IMR-90 (cell line): ENCODE data around the gene RGP1. TPM values are rescaled to one million over a fixed set of nuclear protein-coding genes. Genes with fewer than 3 reads are reported as not detected.

ENCODE experiments used
- ATAC-seq: fragments of 200-7000 bp; cut with Tn5 transposase; 2 replicates; pipeline ENCODE4 v1.9.1; 2020; ENCODE audit warnings: low read depth, mild to moderate bottlenecking, moderate library complexity
- BruUV-seq: library from RNA; stranded (reverse); fragments of 400-500 nt; replicated peaks from 2 replicates; lab custom pipeline; 2021; lab: Mats Ljungman, UMichigan
- CTCF ChIA-PET: fragments of 300-600 bp; formaldehyde crosslinking; extraction: SDS; loops from one replicate; lab custom pipeline; 2021; ENCODE audit warnings: antibody characterized with exemption; lab: Yijun Ruan, JAX
- POLR2A ChIA-PET: fragments of 300-600 bp; sonication (Branson Sonifier 250); formaldehyde crosslinking; loops from one replicate; lab custom pipeline; 2022; ENCODE audit warnings: antibody characterized with exemption; ENCODE audit not compliant: unreplicated experiment; lab: Charles Lee
- DNase-seq: peaks from one replicate; pipeline ENCODE4 v3.0.0; 2013
- H2AFZ ChIP-seq: replicated peaks from 2 replicates; pipeline ENCODE3; 2013; ENCODE audit warnings: low read length, mild to moderate bottlenecking; ENCODE audit not compliant: poor library complexity
- H2AK5ac ChIP-seq: 2 replicates; pipeline ENCODE4 v1.6.1; 2013; ENCODE audit warnings: low read depth, low read length, inconsistent platforms
- H2AK9ac ChIP-seq: replicated peaks from 2 replicates; pipeline ENCODE3; 2013; ENCODE audit warnings: mild to moderate bottlenecking, low read depth, low read length, moderate library complexity; ENCODE audit not compliant: poor library complexity
- H2BK120ac ChIP-seq: 2 replicates; pipeline ENCODE4 v1.6.1; 2013; ENCODE audit warnings: low read depth, low read length, inconsistent platforms
- H2BK15ac ChIP-seq: 3 replicates; pipeline ENCODE4 v1.6.1; 2013; ENCODE audit warnings: low read depth, low read length, inconsistent platforms
- H2BK20ac ChIP-seq: 2 replicates; pipeline ENCODE4 v1.6.1; 2013; ENCODE audit warnings: low read depth, mild to moderate bottlenecking, inconsistent platforms, low read length, moderate library complexity
- H2BK5ac ChIP-seq: 2 replicates; pipeline ENCODE4 v1.6.1; 2013; ENCODE audit warnings: mild to moderate bottlenecking, low read depth, low read length, inconsistent platforms; ENCODE audit not compliant: poor library complexity, severe bottlenecking
- H3K14ac ChIP-seq: replicated peaks from 2 replicates; pipeline ENCODE4 v1.6.1; 2013; ENCODE audit warnings: low read depth, low read length, inconsistent platforms
- H3K18ac ChIP-seq: 2 replicates; pipeline ENCODE4 v1.6.1; 2013; ENCODE audit warnings: low read depth, low read length, control low read depth
- H3K23ac ChIP-seq: 2 replicates; pipeline ENCODE4 v1.6.1; 2013; ENCODE audit warnings: low read depth, low read length, inconsistent platforms
- H3K27ac ChIP-seq: 2 replicates; pipeline ENCODE4 v1.5.1; 2013; ENCODE audit warnings: mild to moderate bottlenecking, control low read depth, low read length; ENCODE audit not compliant: insufficient read depth
- H3K27me3 ChIP-seq: 2 replicates; pipeline ENCODE4 v1.6.1; 2013; ENCODE audit warnings: low read length; ENCODE audit not compliant: control insufficient read depth, insufficient read depth
- H3K36me3 ChIP-seq: 2 replicates; pipeline ENCODE4 v1.6.1; 2013; ENCODE audit warnings: low read length, mixed read lengths; ENCODE audit not compliant: control insufficient read depth, insufficient read depth
- H3K4ac ChIP-seq: 2 replicates; pipeline ENCODE4 v1.6.1; 2013; ENCODE audit warnings: low read depth, low read length, inconsistent platforms
- H3K4me1 ChIP-seq: 2 replicates; pipeline ENCODE4 v1.6.1; 2013; ENCODE audit warnings: low read length, mixed read lengths; ENCODE audit not compliant: control insufficient read depth, insufficient read depth
- H3K4me2 ChIP-seq: 2 replicates; pipeline ENCODE4 v1.6.1; 2013; ENCODE audit warnings: low read depth, mild to moderate bottlenecking, control low read depth, low read length, moderate library complexity
- H3K4me3 ChIP-seq: 2 replicates; pipeline ENCODE4 v1.5.1; 2013; ENCODE audit warnings: low read depth, mild to moderate bottlenecking, control low read depth, low read length, moderate library complexity; ENCODE audit not compliant: insufficient read depth
- H3K56ac ChIP-seq: 2 replicates; pipeline ENCODE4 v1.6.1; 2013; ENCODE audit warnings: low read length, inconsistent platforms; ENCODE audit not compliant: insufficient read depth; ENCODE audit errors: extremely low read depth
- H3K79me1 ChIP-seq, 2 experiments: 2 replicates each; pipeline ENCODE4 v1.6.1; 2013; ENCODE audit warnings: low read length in 2 of 2, inconsistent platforms in 1 of 2, low read depth in 1 of 2
- H3K9ac ChIP-seq: 2 replicates; pipeline ENCODE4 v1.6.1; 2013; ENCODE audit warnings: low read depth, low read length, control low read depth
- H3K9me1 ChIP-seq: 2 replicates; pipeline ENCODE4 v1.6.1; 2013; ENCODE audit warnings: low read length, inconsistent platforms; ENCODE audit not compliant: insufficient read depth
- H3K9me3 ChIP-seq: 2 replicates; pipeline ENCODE4 v1.6.1; 2013; ENCODE audit warnings: low read length; ENCODE audit not compliant: control insufficient read depth, insufficient read depth
- H4K20me1 ChIP-seq: 2 replicates; pipeline ENCODE4 v1.6.1; 2013; ENCODE audit warnings: low read length, inconsistent platforms; ENCODE audit not compliant: insufficient read depth
- H4K5ac ChIP-seq: 2 replicates; pipeline ENCODE4 v1.6.1; 2013; ENCODE audit warnings: mild to moderate bottlenecking, low read depth, low read length, control low read depth
- H4K8ac ChIP-seq, 2 experiments: 2 replicates each; pipeline ENCODE4 v1.6.1; 2013; ENCODE audit warnings: low read depth in 2 of 2, low read length in 2 of 2, control low read depth in 1 of 2, inconsistent platforms in 1 of 2
- H4K91ac ChIP-seq: 2 replicates; pipeline ENCODE4 v1.6.1; 2013; ENCODE audit warnings: low read depth, low read length, inconsistent platforms; ENCODE audit not compliant: insufficient read depth
- BHLHE40 ChIP-seq: fragments of 150-350 bp; IDR thresholded peaks from 2 replicates; pipeline ENCODE4 v1.6.1; 2016; ENCODE audit warnings: mild to moderate bottlenecking, low read depth, low read length
- CEBPB ChIP-seq: IDR thresholded peaks from 2 replicates; pipeline ENCODE4 v1.6.1; 2012; ENCODE audit warnings: low read depth, low read length, improper control_type of control experiment
- CHD1 ChIP-seq: IDR thresholded peaks from 2 replicates; pipeline ENCODE4 v1.6.1; 2012; ENCODE audit warnings: low read depth, low read length, improper control_type of control experiment
- CTCF ChIP-seq: conservative IDR thresholded peaks from 2 replicates; pipeline ENCODE4 v1.5.1; 2012; ENCODE audit warnings: mild to moderate bottlenecking, low read depth, low read length, improper control_type of control experiment
- ELK1 ChIP-seq: fragments of 150-350 bp; IDR thresholded peaks from 2 replicates; pipeline ENCODE4 v1.6.1; 2016; ENCODE audit warnings: low read depth, mild to moderate bottlenecking, low read length, moderate library complexity, borderline replicate concordance
- FOS ChIP-seq: fragments of 150-350 bp; IDR thresholded peaks from 2 replicates; pipeline ENCODE4 v1.6.1; 2016; ENCODE audit warnings: low read depth, low read length
- MAFK ChIP-seq: IDR thresholded peaks from 2 replicates; pipeline ENCODE4 v1.6.1; 2012; ENCODE audit warnings: low read depth, low read length, improper control_type of control experiment
- MAZ ChIP-seq: IDR thresholded peaks from 2 replicates; pipeline ENCODE4 v1.6.1; 2012; ENCODE audit warnings: low read depth, mild to moderate bottlenecking, low read length, improper control_type of control experiment, moderate library complexity, borderline replicate concordance
- MXI1 ChIP-seq: IDR thresholded peaks from 2 replicates; pipeline ENCODE4 v1.6.1; 2012; ENCODE audit warnings: low read depth, mild to moderate bottlenecking, low read length, moderate library complexity, borderline replicate concordance
- NFE2L2 ChIP-seq: fragments of 150-350 bp; IDR thresholded peaks from 2 replicates; pipeline ENCODE4 v1.6.1; 2016; ENCODE audit warnings: low read depth, mild to moderate bottlenecking, low read length
- POLR2A ChIP-seq: IDR thresholded peaks from 2 replicates; pipeline ENCODE4 v1.6.1; 2012; ENCODE audit warnings: mild to moderate bottlenecking, low read depth, low read length
- RAD21 ChIP-seq: IDR thresholded peaks from 2 replicates; pipeline ENCODE4 v1.6.1; 2012; ENCODE audit warnings: low read length, improper control_type of control experiment
- RCOR1 ChIP-seq: IDR thresholded peaks from 2 replicates; pipeline ENCODE4 v1.6.1; 2012; ENCODE audit warnings: mild to moderate bottlenecking, low read length, improper control_type of control experiment; ENCODE audit not compliant: insufficient replicate concordance
- RFX5 ChIP-seq: IDR thresholded peaks from 2 replicates; pipeline ENCODE4 v1.8.0; 2012; ENCODE audit warnings: low read depth, mild to moderate bottlenecking, low read length, moderate library complexity
- SMC3 ChIP-seq: fragments of 150-350 bp; IDR thresholded peaks from 2 replicates; pipeline ENCODE4 v1.6.1; 2016; ENCODE audit warnings: low read depth, mild to moderate bottlenecking, antibody characterized with exemption, low read length, moderate library complexity
- WGBS, 2 experiments: methylation state at CpG; one replicate each; pipeline versions ENCODE4 v1.1.5 to v1.1.7; 2013; ENCODE audit warnings: missing lambda C conversion rate in 2 of 2; ENCODE audit not compliant: insufficient read length in 1 of 2; ENCODE audit errors: extremely low coverage in 2 of 2; 5-methylcytosine and 5-hydroxymethylcytosine counted together
- dilution Hi-C: fragments of 300-500 bp; cut with HindIII; formaldehyde crosslinking; loops from one replicate; pipeline ENCODE4 v1.14.3; 2018; ENCODE audit warnings: low sequenced_read_pairs; ENCODE audit not compliant: unreplicated experiment
- in situ Hi-C: fragments of 300-500 bp; cut with MboI; formaldehyde crosslinking; loops from 3 replicates; pipeline ENCODE4 v1.14.3; 2019; ENCODE audit warnings: low sequenced_read_pairs, inconsistent platforms, mixed read lengths
- intact Hi-C: fragments of 100-400 bp; cut with micrococcal nuclease; formaldehyde crosslinking; loops from 2 replicates; pipeline ENCODE4 v1.10.0; 2022
- polyA plus RNA-seq, 3 experiments: library from polyadenylated mRNA; depleted of rRNA; stranded (reverse); fragments of >200 nt; gene quantifications; 2 replicates each; pipeline ENCODE4 v1.2.3, GENCODE V29; 2012; ENCODE audit warnings: low replicate concordance in 1 of 3
- total RNA-seq: library from RNA; depleted of rRNA; stranded (reverse); fragments of >200 nt; gene quantifications from 2 replicates; pipeline ENCODE4 v1.2.3, GENCODE V29; 2012
- TF ChIP-seq, protein P1 (sequence below): fragments of 150-350 bp; IDR thresholded peaks from 2 replicates; pipeline ENCODE4 v1.6.1; 2017; ENCODE audit warnings: mild to moderate bottlenecking, antibody characterized with exemption, low read length, low read depth

RGP1 gene
- total and polyA plus RNA-seq, 2 of the 4 experiments (the other 2 are of a cell fraction), result 10.2 to 14.3 TPM

GRCh38 chr9:35740243-35740642 lies 8.8 kb upstream of the RGP1 start:
- peaks cover 3% of the 10 kb centered on the region; the same call in 1 of the 2 replicates for H3K9me1 ChIP-seq
- no peak overlapping the region for H3K27ac ChIP-seq
- no peak overlapping the region for H3K23ac ChIP-seq
- peaks cover 32 to 87% of the 10 kb centered on the region in 2 experiments for H3K79me1 ChIP-seq
- TF ChIP-seq FOS (no peak), ELK1 (no peak), MAFK (no peak), CHD1 (no peak), MXI1 (no peak), RFX5 (no peak), CTCF (no peak), MAZ (no peak), RCOR1 (no peak), BHLHE40 (no peak), NFE2L2 (no peak), CEBPB (no peak), POLR2A (no peak), SMC3 (no peak), RAD21 (no peak)
- TF ChIP-seq, protein P1, sequence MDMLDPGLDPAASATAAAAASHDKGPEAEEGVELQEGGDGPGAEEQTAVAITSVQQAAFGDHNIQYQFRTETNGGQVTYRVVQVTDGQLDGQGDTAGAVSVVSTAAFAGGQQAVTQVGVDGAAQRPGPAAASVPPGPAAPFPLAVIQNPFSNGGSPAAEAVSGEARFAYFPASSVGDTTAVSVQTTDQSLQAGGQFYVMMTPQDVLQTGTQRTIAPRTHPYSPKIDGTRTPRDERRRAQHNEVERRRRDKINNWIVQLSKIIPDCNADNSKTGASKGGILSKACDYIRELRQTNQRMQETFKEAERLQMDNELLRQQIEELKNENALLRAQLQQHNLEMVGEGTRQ, result no peak
- intact Hi-C loops (no loop called here), dilution Hi-C loops (no loop called here), in situ Hi-C loops (no loop called here)
- H3K9me3 ChIP-seq, result no peaks in the 10 kb centered on the region
- H3K4ac ChIP-seq, result no peak overlapping the region
- no peaks in the 10 kb centered on the region for H3K27me3 ChIP-seq
- no peak overlapping the region for H3K4me3 ChIP-seq
- 100% methylated on average over 1 of the region's 6 CpGs; no CpG with 5 or more reads in 1 of the 2 experiments for WGBS, 2 experiments
- H2BK120ac ChIP-seq, result no peak overlapping the region
- no peak overlapping the region for H2BK5ac ChIP-seq
- no peak overlapping the region for H2AFZ ChIP-seq
- peaks cover 24% of the 10 kb centered on the region for H4K20me1 ChIP-seq
- ATAC-seq (no peak), DNase-seq (no peak)
- no peak overlapping the region for H3K18ac ChIP-seq
- H3K4me2 ChIP-seq, result no peak overlapping the region
- no peak overlapping the region for H2AK9ac ChIP-seq
- H4K91ac ChIP-seq, result no peak overlapping the region
- no TSS peak for BruUV-seq
- no peak overlapping the region for H4K5ac ChIP-seq
- no peak overlapping the region for H3K9ac ChIP-seq
- CTCF ChIA-PET, result interaction anchor here (0.5 kb wide), 1 partner anchor 17 kb away, joined by 3 read pairs; no protein-coding TSS in a partner anchor
- no peak overlapping the region for H2BK15ac ChIP-seq
- H3K36me3 ChIP-seq, result peaks cover 82% of the 10 kb centered on the region
- no peaks in the 10 kb centered on the region for H3K4me1 ChIP-seq
- no peak overlapping the region for H3K14ac ChIP-seq
- POLR2A ChIA-PET, result no interaction called here
- H4K8ac ChIP-seq, result no peak overlapping the region
- H3K56ac ChIP-seq, result no peak overlapping the region
- H2AK5ac ChIP-seq, result no peak overlapping the region
- no peak overlapping the region for H2BK20ac ChIP-seq
